ENCODE results near the gene R3HDM4. TPM values are rescaled to one million over a fixed set of nuclear protein-coding genes. Genes with fewer than 3 reads are reported as not detected.
A peak's percentile ranks its signal among the peaks of the same experiment; 100 is the strongest.

Gene R3HDM4
- total RNA-seq, 1 donor from 2014 or later = 57.9 TPM

DNA sequence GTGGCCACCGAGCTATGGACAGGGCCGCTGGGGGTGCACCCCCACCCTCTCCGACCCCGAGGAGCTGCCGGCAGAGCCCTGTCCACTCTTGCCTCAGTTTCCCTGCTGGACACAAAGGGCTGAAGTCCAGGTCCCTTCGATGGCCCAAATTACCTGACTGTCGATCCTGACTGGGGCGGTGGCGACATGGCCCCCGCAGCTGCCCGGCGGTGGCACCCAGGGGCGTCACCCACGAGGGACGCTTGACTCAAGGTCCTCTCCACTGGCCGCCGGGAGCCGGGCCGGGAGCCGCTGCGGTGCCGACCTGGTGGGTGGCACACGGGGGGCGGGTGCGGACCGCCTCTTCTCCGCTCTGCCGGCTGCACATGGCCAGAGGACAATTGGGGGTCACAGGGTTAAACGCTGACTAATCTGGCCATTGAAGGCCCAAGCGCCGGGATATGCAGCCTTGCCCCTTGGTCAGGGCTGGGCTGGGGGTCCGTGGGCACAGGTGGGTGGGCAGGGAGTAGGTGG is 29.2 kb upstream of the R3HDM4 start:
- Histone ChIP-seq H3K27ac (ENCODE audit: low read depth, low read length) (no peak overlapping the region), H3K4me3 (ENCODE audit: insufficient read depth, low read depth, low read length) (no peak overlapping the region), H4K20me1 (ENCODE audit: insufficient read depth, low read length) (peaks cover 80% of the 10 kb centered on the region), H3K4me2 (ENCODE audit: low read length) (no peak overlapping the region), H3K9ac (ENCODE audit: low read length) (no peak overlapping the region), H3K36me3 (ENCODE audit: insufficient read depth, low read length) (peaks cover 2% of the 10 kb centered on the region), H3K79me2 (ENCODE audit: insufficient read depth, low read length) (peaks cover 81% of the 10 kb centered on the region), H3K27me3 (ENCODE audit: insufficient read depth, low read length) (no peaks in the 10 kb centered on the region), H3K4me1 (ENCODE audit: insufficient read depth, low read length) (peaks cover 17% of the 10 kb centered on the region), H3K9me3 (ENCODE audit: insufficient read depth, low read depth, low read length) (no peaks in the 10 kb centered on the region), H2AFZ (ENCODE audit: low read depth, low read length) (no peak overlapping the region)
- FAIRE-seq = no peak
- no peak overlapping the region for H3K27ac Mint-ChIP-seq (ENCODE audit: unreplicated experiment)
- no peak overlapping the region for H3K4me3 Mint-ChIP-seq (ENCODE audit: unreplicated experiment)
- peaks cover 27% of the 10 kb centered on the region for H3K36me3 Mint-ChIP-seq (ENCODE audit: low read depth, unreplicated experiment)
- no peaks in the 10 kb centered on the region for H3K27me3 Mint-ChIP-seq (ENCODE audit: low read depth, unreplicated experiment)
- peaks cover 7% of the 10 kb centered on the region for H3K4me1 Mint-ChIP-seq (ENCODE audit: low read depth, unreplicated experiment)
- no peak for TF ChIP-seq EZH2 (IDR thresholded peaks at IDR 0.05; ENCODE audit: insufficient read depth, low read length)
- TF ChIP-seq, protein P1, sequence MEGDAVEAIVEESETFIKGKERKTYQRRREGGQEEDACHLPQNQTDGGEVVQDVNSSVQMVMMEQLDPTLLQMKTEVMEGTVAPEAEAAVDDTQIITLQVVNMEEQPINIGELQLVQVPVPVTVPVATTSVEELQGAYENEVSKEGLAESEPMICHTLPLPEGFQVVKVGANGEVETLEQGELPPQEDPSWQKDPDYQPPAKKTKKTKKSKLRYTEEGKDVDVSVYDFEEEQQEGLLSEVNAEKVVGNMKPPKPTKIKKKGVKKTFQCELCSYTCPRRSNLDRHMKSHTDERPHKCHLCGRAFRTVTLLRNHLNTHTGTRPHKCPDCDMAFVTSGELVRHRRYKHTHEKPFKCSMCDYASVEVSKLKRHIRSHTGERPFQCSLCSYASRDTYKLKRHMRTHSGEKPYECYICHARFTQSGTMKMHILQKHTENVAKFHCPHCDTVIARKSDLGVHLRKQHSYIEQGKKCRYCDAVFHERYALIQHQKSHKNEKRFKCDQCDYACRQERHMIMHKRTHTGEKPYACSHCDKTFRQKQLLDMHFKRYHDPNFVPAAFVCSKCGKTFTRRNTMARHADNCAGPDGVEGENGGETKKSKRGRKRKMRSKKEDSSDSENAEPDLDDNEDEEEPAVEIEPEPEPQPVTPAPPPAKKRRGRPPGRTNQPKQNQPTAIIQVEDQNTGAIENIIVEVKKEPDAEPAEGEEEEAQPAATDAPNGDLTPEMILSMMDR (IDR thresholded peaks at IDR 0.05; ENCODE audit: insufficient read depth, low read depth, low read length) = no peak
- DNase-seq (ENCODE audit: low read depth) = no peak
- H3K9me3 Mint-ChIP-seq (ENCODE audit: unreplicated experiment) = no peaks in the 10 kb centered on the region

DNA sequence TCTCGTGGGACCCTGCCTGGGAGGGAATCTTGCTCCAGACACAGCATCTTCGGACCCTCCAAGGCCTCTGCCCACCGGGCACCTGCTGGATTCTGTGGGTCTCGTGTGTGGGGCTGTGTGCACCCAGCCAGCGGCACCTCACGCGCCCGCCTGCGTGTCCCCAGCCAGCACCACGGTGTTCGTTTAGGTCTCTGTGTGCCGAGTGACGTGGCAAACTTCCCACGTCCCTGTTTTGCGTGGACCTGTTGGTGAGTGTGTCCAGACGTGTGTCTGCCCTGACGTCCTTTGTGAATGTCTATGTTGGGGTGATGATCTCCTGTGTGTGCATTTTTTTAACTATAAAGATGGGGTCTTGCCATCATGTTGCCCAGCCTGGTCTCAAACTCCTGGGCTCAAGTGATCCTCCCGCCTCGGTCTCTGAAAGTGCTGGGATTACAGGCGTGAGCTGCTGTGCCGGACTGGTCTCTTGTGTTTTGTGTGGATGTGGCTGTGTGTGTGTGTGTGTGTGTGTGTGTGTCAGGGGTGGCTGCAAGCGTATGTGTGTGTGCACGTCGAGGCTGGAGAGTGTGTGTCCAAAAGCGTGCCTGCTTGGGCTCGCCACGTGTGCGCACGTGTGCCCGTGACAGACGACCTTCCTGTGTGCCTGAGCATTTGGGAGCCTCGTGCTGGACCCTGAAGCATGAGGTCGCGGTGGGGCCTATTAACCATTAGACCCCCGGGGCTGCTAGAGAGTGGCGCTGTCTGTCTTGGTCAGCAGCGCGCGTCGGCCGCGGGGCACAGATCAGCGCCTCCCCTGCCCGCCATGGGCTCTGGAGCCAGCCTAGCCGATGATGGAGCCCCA is 28.5 kb upstream of the R3HDM4 start:
- FAIRE-seq (no peak), DNase-seq (ENCODE audit: low read depth) (no peak)
- peak overlapping the region; percentile 67 for H3K4me2 ChIP-seq (ENCODE audit: low read length)
- no peaks in the 10 kb centered on the region for H3K27me3 Mint-ChIP-seq (ENCODE audit: low read depth, unreplicated experiment)
- H4K20me1 ChIP-seq (ENCODE audit: insufficient read depth, low read length) = peaks cover 79% of the 10 kb centered on the region
- peaks cover 17% of the 10 kb centered on the region for H3K4me1 ChIP-seq (ENCODE audit: insufficient read depth, low read length)
- no peak overlapping the region for H2AFZ ChIP-seq (ENCODE audit: low read depth, low read length)
- peak overlapping the region; percentile 85 for H3K27ac Mint-ChIP-seq (ENCODE audit: unreplicated experiment)
- no peak overlapping the region for H3K4me3 Mint-ChIP-seq (ENCODE audit: unreplicated experiment)
- no peak overlapping the region for H3K9ac ChIP-seq (ENCODE audit: low read length)
- H3K4me1 Mint-ChIP-seq (ENCODE audit: low read depth, unreplicated experiment) = peaks cover 7% of the 10 kb centered on the region
- peaks cover 2% of the 10 kb centered on the region for H3K36me3 ChIP-seq (ENCODE audit: insufficient read depth, low read length)
- TF ChIP-seq EZH2 (IDR thresholded peaks at IDR 0.05; ENCODE audit: insufficient read depth, low read length) = no peak
- TF ChIP-seq, protein P1 (IDR thresholded peaks at IDR 0.05; ENCODE audit: insufficient read depth, low read depth, low read length) = no peak
- no peaks in the 10 kb centered on the region for H3K9me3 ChIP-seq (ENCODE audit: insufficient read depth, low read depth, low read length)
- no peaks in the 10 kb centered on the region for H3K9me3 Mint-ChIP-seq (ENCODE audit: unreplicated experiment)
- peaks cover 26% of the 10 kb centered on the region for H3K36me3 Mint-ChIP-seq (ENCODE audit: low read depth, unreplicated experiment)
- peaks cover 82% of the 10 kb centered on the region for H3K79me2 ChIP-seq (ENCODE audit: insufficient read depth, low read length)
- H3K27me3 ChIP-seq (ENCODE audit: insufficient read depth, low read length) = no peaks in the 10 kb centered on the region
- no peak overlapping the region for H3K4me3 ChIP-seq (ENCODE audit: insufficient read depth, low read depth, low read length)
- H3K27ac ChIP-seq (ENCODE audit: low read depth, low read length) = no peak overlapping the region
